HG02840 (cell line): Measurements from ENCODE around the gene CHRNA4.
"Not testable (repeated sequence)": the region's sequence is repeated elsewhere in the genome, so short reads cannot be mapped to it uniquely, and the experiment has no call there.

Source experiments
- ATAC-seq: cut with Tn5 transposase; IDR thresholded peaks from one replicate; pipeline ENCODE4 v1.9.1; 2021; ENCODE audit warnings: mild to moderate bottlenecking, moderate library complexity, moderate number of reproducible peaks; ENCODE audit not compliant: unreplicated experiment, low FRiP score

CHRNA4 gene

DNA sequence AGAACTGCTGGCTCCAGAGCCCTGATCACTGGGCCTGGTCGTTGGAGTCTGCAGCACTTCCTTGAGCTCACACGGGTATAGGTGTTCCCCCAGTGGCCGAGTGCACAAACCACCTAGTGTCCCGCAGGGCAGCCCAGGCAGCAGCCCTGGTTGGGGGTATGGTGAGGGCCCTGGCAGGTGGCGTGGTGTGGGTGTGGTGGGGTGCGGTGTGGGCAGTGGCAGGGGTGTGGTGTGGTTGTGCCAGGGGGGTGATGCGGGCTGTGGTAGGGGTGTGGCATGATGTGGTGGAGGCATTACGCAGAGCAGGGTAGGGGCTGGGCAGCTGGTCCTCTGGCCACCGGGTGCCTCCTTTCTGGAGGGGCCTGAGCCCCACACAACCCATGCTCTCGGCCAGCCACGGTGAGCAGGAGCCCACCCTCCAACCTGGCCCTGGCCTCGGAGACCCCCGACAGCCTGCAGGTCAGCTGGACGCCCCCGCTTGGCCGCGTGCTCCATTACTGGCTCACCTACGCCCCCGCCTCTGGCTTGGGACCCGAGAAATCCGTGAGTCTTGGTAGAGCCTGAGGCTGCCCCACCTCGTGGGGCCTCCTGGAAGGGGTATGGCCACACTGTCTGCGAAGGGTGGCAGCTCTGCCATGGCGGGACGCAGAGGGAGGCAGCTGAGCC, 47.7 kb downstream of the CHRNA4 start:
- no peak for ATAC-seq

DNA sequence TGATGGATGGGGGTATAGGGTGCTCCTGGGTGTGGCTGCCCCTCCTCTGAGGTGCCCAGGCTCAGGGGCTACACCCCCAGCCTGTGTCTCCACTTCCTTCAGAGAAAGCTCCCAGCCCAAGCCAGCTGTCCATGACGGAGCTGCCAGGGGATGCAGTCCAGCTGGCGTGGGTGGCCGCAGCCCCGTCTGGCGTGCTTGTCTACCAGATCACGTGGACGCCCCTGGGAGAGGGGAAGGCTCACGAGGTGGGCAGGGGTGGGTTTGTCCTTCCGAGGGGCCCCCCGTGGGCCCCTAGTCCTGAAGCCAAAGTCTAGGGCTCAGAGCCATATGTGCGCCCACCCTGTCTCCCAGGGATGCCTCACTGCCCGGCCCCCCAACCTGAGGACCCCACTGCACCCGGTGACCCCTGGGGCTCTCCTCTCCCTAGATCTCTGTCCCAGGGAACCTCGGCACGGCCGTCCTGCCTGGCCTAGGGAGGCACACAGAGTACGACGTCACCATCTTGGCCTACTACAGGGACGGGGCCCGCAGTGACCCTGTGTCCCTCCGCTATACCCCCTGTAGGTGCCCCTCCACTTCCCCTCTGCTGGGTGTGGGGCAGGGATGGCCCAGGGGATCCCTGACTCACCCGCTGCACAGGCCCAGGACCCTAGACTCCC, 48.3 kb downstream of the CHRNA4 start:
- ATAC-seq = no peak

DNA sequence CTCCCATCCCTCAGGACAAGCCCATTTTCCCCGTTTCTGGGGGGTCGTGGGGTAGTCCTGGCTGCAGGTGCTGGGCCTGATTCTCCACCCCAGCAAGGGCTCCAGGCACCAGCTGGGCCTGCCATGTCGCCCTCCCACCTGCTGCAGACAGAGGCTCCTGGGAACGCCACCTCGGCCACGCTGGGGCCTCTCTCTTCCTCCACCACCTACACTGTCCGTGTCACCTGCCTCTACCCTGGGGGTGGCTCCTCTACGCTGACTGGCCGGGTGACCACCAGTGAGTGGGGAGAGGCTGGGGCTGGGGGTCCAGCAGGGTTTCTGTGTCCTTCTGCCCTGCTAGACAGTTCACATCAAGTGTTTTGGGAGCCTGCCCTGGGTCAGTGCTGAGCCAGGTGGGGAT, 48.9 kb downstream of the CHRNA4 start:
- no peak for ATAC-seq

DNA sequence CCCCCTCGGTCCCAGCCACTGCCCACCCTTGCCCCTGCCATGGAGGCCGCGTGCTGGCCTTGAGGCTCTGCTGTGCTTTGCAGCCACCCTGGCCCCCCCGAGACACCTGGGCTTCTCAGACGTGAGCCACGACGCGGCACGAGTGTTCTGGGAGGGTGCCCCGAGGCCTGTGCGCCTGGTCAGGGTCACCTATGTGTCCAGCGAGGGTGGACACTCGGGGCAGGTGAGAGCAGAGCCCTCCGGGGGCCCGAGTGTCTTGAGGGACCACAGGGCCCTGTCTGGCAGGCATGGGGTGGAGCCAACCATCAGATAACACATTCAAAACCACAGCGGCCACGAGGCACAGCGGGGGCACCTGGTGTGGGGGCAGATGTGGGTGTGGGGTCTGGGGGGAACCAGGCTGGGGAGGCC, 49.3 kb downstream of the CHRNA4 start:
- no peak for ATAC-seq

DNA sequence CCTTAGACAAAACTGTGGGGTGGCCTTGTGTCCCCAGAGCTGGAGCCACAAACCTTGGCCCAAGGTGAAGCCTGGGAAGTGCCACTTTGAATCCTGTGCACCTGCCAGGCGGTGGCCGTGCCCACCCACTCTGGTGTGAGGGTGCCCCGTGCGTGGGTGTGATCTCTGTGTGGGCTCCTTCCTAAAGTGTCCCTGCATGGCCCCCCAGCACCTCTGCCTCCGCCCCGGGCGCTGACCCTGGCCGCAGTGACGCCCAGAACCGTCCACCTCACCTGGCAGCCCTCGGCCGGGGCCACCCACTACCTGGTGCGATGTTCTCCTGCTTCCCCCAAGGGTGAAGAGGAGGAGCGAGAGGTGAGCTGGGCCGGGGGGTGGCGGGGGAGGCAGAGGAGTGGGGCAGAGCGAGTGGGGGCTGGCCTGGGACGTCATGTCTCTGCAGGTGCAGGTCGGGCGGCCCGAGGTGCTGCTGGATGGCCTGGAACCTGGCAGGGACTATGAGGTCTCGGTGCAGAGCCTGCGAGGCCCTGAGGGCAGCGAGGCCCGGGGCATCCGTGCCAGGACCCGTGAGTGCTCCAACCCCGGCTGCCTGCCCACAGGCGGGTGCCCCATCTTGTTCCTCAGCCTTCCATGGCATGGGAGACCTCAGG, 49.8 kb downstream of the CHRNA4 start:
- no peak for ATAC-seq

DNA sequence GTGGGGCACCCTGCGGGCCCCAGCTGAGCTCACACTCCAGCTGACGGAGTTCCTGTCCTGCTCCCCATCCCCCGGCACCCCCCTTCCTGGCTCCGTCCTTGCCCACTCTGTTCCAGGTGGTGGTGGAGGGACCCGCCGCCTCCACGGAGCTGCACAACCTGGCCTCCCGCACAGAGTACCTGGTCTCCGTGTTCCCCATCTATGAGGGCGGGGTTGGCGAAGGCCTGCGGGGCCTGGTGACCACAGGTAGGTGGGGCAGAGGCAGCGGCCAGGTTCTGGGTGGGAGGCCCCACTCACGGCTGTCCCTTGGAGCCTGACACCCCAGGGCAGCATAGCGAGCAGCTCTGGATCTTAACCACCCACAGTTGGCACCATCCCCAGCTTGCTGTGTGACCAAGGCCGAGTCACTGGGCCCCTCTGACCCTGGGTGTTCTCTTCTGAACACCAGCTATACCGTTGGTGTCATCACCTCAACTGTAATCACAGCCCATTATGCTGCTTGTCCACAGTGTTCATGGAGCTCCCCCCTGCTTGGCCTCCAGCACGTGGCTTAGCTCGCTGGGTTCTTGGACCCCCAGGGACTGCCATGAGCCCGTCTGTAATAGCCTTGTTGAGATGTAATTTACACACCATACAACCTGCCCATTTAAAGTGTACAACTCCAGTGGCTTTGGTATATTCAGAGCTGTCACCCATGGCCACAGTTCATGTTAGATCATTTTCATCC, 50.7 kb downstream of the CHRNA4 start:
- no peak for ATAC-seq

DNA sequence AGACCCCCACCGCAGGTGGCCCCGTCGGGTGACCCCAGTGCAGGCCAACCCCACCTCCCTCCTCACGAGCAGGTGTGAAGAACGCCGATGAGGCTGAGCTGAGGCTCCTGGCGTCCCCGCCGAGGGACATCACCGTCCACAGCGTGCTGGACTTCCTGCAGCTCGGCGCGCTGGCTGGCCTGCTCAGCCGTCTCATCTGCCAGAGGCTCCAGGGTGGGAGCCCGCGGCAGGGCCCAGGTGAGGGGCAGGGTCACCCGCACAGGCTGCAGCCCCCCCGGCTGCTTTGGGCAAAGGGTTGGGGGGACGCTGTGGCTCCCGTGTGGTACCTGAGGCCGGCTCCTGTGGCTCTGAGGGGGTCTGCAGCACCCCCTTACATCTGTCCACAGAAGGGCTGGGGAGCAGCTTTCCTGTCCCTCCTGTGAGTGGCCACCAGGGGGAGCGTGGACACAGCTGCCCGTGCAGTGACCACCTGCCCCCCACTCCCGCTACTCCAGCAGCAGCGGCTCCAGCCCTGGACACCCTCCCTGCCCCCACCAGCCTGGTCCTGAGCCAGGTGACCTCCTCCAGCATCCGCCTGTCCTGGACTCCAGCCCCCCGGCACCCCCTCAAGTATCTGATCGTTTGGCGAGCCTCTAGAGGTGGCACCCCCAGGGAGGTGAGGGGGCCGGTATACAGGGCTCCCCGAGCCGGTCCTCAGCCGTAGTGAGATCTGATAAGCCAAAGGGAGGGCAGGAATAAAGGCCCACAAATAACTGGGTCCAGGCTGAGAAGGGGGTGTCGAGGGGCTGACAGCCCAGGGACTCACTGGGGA, 51.7 kb downstream of the CHRNA4 start:
- no peak for ATAC-seq

DNA sequence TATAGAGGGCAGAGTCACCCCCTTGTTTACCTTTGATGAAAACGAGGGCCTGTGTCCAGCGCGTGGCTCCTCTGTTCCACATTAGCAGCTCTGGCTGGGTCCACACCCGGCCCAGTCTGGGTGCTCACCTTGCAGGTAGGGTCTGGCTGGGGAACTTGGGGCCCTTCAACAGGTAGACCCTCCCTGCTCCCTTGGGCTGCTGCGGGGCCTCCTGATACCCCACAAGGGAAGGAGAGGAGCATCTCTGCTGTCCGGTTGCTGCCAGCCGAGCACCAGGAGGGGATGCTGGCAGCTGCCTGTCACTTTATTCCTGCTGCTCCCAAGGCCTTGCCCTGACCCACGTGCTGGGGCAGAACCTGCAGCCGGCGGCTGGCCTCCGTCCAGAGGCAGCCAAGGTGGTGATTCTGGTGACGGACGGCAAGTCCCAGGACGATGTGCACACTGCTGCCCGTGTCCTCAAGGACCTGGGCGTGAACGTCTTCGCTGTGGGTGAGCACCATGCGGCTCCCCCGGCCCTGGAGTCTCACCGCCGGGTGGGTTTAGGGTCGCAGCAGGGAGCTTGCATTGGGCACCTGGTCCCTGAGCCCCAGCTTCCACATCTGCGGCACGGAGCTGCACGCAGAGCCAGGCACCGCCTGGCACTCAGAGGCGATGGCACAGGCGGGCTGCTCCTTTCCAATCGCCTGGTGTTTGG, 52.8 kb downstream of the CHRNA4 start:
- no peak for ATAC-seq

DNA sequence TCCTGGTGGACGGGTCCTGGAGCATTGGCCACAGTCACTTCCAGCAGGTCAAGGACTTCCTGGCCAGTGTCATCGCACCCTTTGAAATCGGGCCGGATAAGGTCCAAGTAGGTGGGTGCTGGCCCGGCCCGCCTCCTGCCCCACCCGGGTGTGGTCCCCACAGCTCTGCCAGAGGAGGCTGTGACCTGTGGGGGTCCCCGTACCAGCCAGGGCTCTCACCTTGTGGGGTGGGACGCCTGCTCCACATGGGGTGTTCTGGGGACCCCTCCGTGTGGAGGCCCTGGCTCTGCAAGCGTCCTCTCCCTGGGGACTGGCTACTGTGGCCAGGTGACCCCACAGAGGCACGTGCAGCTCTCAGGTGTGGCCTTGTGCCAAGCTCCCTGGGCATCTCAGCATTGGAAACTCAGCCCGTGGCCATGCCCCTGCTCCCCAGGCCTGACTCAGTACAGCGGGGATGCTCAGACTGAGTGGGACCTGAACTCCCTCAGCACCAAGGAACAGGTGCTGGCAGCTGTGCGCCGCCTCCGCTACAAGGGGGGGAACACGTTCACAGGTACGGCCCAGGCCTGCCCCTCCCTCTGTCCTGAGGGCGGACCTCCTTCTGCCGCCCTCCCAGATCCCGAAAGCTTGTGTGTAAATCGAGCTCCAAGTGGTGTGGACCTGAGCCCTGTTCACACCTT, 53.5 kb downstream of the CHRNA4 start:
- no peak for ATAC-seq

DNA sequence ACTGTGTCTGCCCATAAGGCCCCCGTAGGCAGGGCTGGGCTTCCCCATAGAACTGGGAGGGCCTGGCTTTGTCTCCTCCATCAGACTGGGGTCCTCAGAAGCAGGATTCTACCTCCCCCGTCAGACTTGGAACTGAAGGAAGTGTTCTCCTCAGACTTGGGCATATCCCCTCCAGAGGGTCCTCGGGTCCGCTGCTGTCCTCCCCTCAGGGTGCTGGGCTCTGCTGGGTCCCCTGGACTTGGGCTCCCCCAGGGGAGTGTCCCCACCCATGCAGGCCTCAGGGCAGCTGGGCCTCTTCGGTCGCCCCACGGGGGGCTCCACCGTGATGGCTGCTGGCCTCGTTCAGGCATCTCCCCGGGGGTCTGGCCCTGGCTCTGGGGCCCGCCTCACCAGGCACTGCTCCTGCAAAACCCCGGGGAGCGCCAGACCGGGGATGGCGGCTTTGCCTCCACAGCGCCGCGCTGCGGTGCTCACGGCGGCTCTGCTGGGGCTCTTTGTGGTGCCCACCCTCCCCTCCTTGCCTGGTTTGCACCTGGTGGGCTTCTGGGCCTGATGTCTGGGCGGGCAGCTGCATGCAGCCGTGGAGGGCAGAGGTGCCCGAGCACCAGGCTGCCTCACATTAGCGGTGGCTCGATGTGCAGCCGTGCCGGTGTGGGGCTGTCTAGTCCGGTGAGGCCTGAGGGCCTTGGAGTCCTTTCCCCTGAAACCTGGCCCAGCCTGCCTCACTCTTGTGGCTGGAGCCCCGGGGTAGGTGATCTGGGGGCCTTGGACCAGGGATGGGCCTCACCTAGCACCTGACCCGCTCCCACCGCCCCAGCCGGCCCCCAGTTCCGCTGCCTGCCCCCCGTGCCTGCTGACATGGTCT, 54.2 kb downstream of the CHRNA4 start:
- no peak for ATAC-seq

DNA sequence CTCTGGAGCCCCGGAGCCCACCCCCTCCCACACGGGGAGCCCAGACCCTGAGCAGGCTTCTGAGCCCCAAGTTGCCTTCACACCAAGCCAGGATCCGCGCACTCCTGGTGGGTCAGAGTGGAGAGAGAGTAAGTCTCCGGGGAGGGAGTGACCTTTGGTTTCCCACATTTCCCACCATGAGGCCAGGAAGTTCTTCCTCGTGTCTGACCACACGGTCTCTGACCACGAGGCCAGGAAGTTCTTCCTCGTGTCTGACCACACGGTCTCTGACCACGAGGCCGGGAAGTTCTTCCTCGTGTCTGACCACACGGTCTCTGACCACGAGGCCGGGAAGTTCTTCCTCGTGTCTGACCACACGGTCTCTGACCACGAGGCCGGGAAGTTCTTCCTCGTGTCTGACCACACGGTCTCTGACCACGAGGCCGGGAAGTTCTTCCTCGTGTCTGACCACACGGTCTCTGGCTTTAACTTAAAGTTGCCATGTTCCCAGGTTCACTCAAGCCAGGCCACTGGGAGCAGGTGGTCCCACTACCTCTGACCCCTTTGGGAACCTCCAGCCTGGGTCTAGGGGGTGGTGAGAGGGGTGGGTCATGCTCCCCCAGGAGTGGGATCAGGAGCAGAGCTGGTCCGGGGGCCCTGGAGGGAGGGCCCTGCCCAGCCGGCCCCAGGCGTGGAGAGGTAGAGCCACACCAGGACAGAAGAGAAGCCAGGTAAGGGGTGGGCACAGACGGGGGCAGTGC, 55.0 kb downstream of the CHRNA4 start:
- not testable (repeated sequence) for ATAC-seq

DNA sequence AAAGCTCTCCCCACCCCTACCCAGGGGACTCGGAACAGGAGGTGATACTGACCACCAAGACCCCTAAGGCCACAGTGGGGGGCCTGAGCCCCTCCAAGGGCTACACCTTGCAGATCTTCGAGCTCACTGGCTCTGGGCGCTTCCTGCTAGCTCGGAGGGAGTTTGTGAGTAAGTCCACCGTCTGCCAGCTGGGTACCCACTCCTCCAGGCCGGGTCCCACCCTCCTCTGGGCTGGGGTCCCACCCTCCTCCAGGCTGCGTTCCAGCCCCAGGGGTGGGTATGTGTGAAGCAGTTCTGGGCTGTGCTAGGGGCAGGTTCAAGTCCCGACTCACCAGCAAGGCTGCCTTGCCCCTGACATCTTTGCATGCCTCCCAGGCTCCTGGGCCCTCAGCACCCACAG, 55.8 kb downstream of the CHRNA4 start:
- ATAC-seq = no peak

DNA sequence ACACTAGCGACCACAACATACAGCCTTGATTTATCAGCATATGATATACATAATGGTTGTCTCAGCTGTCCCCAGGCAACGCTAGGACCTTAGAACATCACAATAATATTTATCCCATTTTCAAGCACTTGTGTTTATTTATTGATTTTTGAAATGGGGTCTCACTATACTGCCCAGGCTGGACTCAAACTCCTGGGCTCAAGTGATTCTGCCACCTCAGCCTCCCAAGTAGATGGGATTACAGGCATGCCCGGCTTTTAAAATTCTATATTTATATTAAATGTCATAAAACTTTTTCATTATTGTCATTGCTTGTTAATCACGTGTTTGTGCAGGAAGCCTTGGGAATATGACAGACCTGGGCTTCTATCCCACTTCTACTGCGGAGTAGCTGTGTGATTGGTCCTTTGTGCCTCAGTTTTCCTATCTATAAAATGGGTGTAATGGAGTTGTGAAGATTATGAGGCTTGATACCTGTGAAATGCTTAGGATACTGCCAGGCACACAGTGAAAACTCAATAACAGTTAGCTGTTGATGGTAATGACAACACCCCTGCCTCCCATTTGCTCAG, 58.0 kb downstream of the CHRNA4 start:
- no peak for ATAC-seq

DNA sequence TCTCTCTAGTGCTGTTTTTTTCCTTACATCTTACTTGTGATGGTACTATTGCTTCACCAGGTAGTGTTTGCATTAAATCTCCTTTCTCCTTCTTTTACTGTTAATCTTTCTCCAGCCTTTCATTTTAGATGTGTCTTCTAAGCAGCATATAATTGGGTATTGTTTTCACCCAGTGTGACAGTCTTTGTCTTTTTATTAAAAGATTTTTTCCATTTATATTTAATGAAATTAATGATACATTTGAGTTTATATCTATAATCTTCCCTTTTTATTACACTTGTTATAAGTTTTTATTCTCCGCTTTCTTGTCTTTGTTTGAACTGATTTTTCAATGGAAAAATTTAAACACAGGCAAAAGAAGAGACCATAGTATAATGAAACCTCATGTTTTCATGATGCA, 59.5 kb downstream of the CHRNA4 start:
- ATAC-seq = no peak

DNA sequence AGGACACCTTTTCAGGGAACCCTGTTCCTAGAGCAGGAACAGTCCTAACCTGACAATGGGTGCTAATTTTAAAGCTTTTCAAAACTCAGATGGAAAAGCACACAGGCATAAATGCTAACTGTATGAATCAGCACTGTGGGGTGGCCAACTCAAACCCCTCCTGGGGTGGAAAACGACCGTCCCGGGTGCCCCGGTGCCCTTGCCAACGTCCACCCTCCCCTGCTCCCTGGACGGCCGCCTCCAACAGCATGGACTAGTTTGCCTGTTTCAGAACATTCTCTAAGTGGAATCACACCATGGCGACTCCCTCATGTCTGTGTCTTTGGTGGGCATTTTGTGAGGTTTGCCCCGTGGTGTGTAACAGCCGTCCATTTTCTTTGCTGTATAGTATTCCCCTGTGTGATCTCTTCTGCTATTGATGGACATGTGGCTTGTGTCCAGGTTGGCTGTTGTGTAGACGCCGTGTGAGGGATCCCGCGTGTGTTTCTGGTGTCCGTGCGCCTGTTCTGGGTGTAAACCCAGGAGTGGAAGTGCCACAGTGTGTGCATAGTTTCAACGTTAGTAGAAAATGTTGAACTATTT, 62.3 kb downstream of the CHRNA4 start:
- ATAC-seq = no peak

DNA sequence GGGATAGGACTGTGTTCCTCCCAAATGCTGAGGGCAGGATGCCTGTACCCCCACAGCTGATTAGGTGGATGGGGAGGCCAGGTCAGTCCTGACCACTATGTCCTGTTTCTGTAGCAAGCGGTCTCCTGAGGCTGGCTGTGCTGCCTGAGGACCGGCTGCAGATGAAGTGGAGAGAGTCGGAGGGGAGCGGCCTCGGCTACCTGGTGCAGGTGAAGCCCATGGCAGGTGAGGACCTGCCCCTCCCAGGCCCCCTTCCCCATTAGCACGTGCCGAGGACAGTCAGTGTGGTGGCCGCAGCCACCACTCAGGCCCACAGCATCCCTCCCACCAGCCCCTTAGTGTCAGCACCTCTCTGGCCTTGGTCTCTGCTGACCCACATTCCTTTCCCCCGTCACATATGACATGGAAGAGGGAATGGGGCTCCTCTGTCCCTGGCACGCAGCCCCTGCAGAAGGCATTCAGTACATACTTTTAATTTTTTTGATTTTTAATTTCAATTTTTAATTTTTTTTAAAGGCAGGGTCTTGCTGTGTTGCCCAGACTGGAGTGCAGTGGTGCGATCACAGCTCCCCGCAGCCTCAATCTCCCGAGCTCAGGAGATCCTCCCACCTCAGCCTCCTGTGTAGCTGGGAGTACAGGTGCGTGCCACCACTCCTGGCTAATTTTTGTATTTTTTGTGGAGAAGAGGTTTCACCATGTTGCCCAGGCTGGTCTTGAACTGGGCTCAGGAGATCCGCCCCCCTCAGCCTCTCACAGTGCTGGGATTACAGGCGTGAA, 63.2 kb downstream of the CHRNA4 start:
- ATAC-seq = no peak
